KMS-11 (cell line): ENCODE measurements around the gene ROGDI.
"Not testable (repeated sequence)": the region's sequence is repeated elsewhere in the genome, so short reads cannot be mapped to it uniquely, and the experiment has no call there.

Source experiments
- H2AFZ ChIP-seq: fragments of 200-600 bp; sonication (generic); 2 replicates; pipeline ENCODE4 v1.6.1; 2016; ENCODE audit warnings: antibody characterized with exemption, mixed run types, low read depth
- H3K27ac ChIP-seq: fragments of 200-600 bp; sonication (generic); 2 replicates; pipeline ENCODE4 v1.6.1; 2016; ENCODE audit warnings: mild to moderate bottlenecking, mixed run types
- H3K27me3 ChIP-seq: fragments of 200-600 bp; sonication (generic); 2 replicates; pipeline ENCODE4 v1.6.1; 2017; ENCODE audit warnings: mild to moderate bottlenecking, low read depth, mixed run types, moderate library complexity; ENCODE audit not compliant: insufficient read depth
- H3K36me3 ChIP-seq: fragments of 200-600 bp; sonication (generic); 2 replicates; pipeline ENCODE4 v1.6.1; 2017; ENCODE audit warnings: mild to moderate bottlenecking, mixed run types; ENCODE audit not compliant: insufficient read depth
- H3K4me1 ChIP-seq: fragments of 200-600 bp; sonication (generic); 2 replicates; pipeline ENCODE4 v1.6.1; 2016; ENCODE audit warnings: mild to moderate bottlenecking, low read depth, mixed run types; ENCODE audit not compliant: poor library complexity, severe bottlenecking
- H3K4me2 ChIP-seq: fragments of 200-600 bp; sonication (generic); 2 replicates; pipeline ENCODE4 v1.7.0; 2016; ENCODE audit warnings: mild to moderate bottlenecking, mixed run types
- H3K4me3 ChIP-seq: fragments of 200-600 bp; sonication (generic); IDR thresholded peaks from 2 replicates; pipeline ENCODE4 v1.6.1; 2017; ENCODE audit warnings: low read depth, low read length, mixed read lengths; ENCODE audit not compliant: insufficient read depth
- H3K79me2 ChIP-seq: fragments of 200-600 bp; sonication (generic); 2 replicates; pipeline ENCODE4 v1.6.1; 2016; ENCODE audit warnings: low read depth, mixed run types; ENCODE audit not compliant: insufficient read depth
- H3K9ac ChIP-seq: fragments of 200-600 bp; sonication (generic); 2 replicates; pipeline ENCODE4 v1.6.1; 2016; ENCODE audit warnings: mild to moderate bottlenecking, mixed run types
- H4K20me1 ChIP-seq: fragments of 200-600 bp; sonication (generic); 2 replicates; pipeline ENCODE4 v1.6.1; 2016; ENCODE audit warnings: mild to moderate bottlenecking, mixed run types; ENCODE audit not compliant: insufficient read depth
- CTCF ChIP-seq: fragments of 200-600 bp; sonication (generic); conservative IDR thresholded peaks from 2 replicates; pipeline ENCODE4 v1.6.1; 2017; ENCODE audit warnings: low read depth, mild to moderate bottlenecking, antibody characterized with exemption, low read length, moderate library complexity, mixed read lengths

ROGDI gene

DNA sequence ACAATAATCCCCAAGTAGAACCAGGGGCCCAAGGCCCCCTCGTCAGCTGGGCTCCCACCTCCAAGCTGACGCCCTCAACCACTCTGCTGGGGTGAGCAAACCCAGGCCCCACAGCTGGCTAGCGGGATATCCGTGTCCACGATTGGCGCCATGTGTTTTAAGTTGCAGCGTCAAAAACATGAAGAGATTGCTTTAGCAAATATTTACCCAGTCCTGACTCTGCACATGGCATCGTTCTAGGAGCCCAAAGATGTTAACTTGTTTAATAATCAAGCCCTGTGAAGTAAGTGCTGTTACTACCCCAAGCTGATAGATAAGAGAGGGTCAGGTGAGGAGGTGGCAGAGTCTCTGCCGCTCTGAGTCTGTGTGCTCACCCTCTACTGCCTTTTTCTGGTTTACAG lies 13.9 kb downstream of the ROGDI start:
- H3K4me3 ChIP-seq = no peak overlapping the region
- no peak overlapping the region for H3K9ac ChIP-seq
- H3K36me3 ChIP-seq = no peaks in the 10 kb centered on the region
- no peaks in the 10 kb centered on the region for H4K20me1 ChIP-seq
- no peak overlapping the region for H2AFZ ChIP-seq
- no peaks in the 10 kb centered on the region for H3K27me3 ChIP-seq
- no peak for TF ChIP-seq CTCF
- H3K79me2 ChIP-seq = no peaks in the 10 kb centered on the region
- no peak overlapping the region for H3K27ac ChIP-seq
- no peaks in the 10 kb centered on the region for H3K4me1 ChIP-seq
- no peak overlapping the region for H3K4me2 ChIP-seq

GRCh38 chr16:4787627-4788482 lies 14.6 kb downstream of the ROGDI start, which contains the start of gene SEPTIN12:
SEPTIN12 (minus strand) TSS chr16:4788345; CDS start chr16:4787645, 700 bp downstream.
- Histone ChIP-seq H3K9ac (no peak within 1 kb of the TSS), H3K27me3 (no peaks in the 10 kb centered on the region), H3K36me3 (no peaks in the 10 kb centered on the region), H3K27ac (no peak within 1 kb of the TSS), H3K4me2 (no peak within 1 kb of the TSS), H4K20me1 (no peaks in the 10 kb centered on the region), H3K4me3 (no peak within 1 kb of the TSS), H3K4me1 (no peaks in the 10 kb centered on the region), H2AFZ (no peak within 1 kb of the TSS), H3K79me2 (no peaks in the 10 kb centered on the region)
- TF ChIP-seq CTCF = no peak

- no peaks in the 10 kb centered on the region for H4K20me1 ChIP-seq
- H3K79me2 ChIP-seq = no peaks in the 10 kb centered on the region
- H3K9ac ChIP-seq = no peak overlapping the region
- no peak overlapping the region for H3K4me2 ChIP-seq
- TF ChIP-seq CTCF = no peak
- H3K27me3 ChIP-seq = no peaks in the 10 kb centered on the region
- H3K27ac ChIP-seq = no peak overlapping the region
- no peaks in the 10 kb centered on the region for H3K36me3 ChIP-seq
- H2AFZ ChIP-seq = no peak overlapping the region
- no peaks in the 10 kb centered on the region for H3K4me1 ChIP-seq
- H3K4me3 ChIP-seq = no peak overlapping the region
Measured at GRCh38 chr16:4787068-4787467, 15.4 kb downstream of the ROGDI start.

DNA sequence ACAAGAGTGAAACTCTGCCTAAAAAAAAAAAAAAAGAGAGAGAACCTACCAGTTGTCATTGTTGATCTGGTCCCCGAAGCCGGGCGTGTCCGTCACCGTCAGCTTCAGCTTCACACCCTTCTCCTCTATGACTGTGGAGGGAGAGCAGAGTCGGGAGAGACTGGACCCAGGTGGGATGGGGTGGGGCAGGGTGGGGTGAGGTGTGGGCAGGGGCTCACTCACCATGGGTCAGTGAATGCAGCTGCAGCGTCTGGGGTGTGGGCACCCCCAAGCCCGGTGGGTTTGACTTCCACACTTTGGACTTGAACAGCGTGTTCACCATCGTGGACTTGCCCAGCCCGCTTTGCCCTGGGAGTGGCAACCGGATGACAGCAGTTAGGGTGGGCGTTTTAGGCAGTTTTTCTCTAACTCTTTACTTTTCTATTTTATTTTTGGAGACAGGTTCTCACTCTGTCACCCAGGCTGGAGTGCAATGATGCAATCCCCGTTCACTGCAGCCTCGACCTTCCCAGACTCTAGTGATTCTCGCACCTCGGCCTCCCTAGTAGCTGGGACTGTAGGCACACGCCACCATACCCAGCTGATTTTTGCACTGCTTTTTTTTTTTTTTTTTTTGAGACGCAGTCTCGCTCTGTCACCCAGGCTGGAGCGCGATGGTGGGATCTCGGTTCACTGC lies 16.5 kb downstream of the ROGDI start:
- Histone ChIP-seq H3K4me3 (no peak overlapping the region), H4K20me1 (no peaks in the 10 kb centered on the region), H3K9ac (no peak overlapping the region), H3K27me3 (no peaks in the 10 kb centered on the region), H2AFZ (no peak overlapping the region), H3K4me2 (no peak overlapping the region), H3K4me1 (no peaks in the 10 kb centered on the region), H3K36me3 (no peaks in the 10 kb centered on the region), H3K27ac (no peak overlapping the region), H3K79me2 (no peaks in the 10 kb centered on the region)
- TF ChIP-seq CTCF = no peak

- not testable (repeated sequence) for H3K79me2 ChIP-seq, H2AFZ ChIP-seq, H3K27ac ChIP-seq, H4K20me1 ChIP-seq, H3K4me2 ChIP-seq, H3K27me3 ChIP-seq, H3K4me3 ChIP-seq, H3K9ac ChIP-seq, H3K4me1 ChIP-seq, H3K36me3 ChIP-seq
Measured at GRCh38 chr16:4784444-4784987, 17.9 kb downstream of the ROGDI start.
